Nucleus accumbens (tissue), 56 donors: Measurements from ENCODE around the gene KMT5C.

Experiments used
- DNase-seq, 56 donors: peaks; one replicate each; lab custom pipeline; 2025; lab: John Stamatoyannopoulos, UW

Gene KMT5C

GRCh38 chr19:55362990-55363716 is 23.5 kb downstream of the KMT5C start, which contains the start of gene GARIN5B:
TSS of gene GARIN5B (minus strand) at chr19:55363260. CDS start at chr19:55363066, 194 bp downstream.
- DNase-seq, result no peak

- no peak for DNase-seq
These were observed 25.6 kb downstream of the KMT5C start for GRCh38 chr19:55365245-55365644.

GRCh38 chr19:55365964-55366363 is 26.3 kb downstream of the KMT5C start:
- DNase-seq, result peak in 6 of 56 donors; percentile 2 to 26 (median 10)

GRCh38 chr19:55366790-55367189 is 27.1 kb downstream of the KMT5C start:
- no peak for DNase-seq

GRCh38 chr19:55368106-55368505 is 28.4 kb downstream of the KMT5C start:
- no peak for DNase-seq

GRCh38 chr19:55368701-55369563 is 29.3 kb downstream of the KMT5C start:
- DNase-seq, result peak in 1 of 56 donors; percentile 7

- DNase-seq, result no peak
These were observed 30.1 kb downstream of the KMT5C start for GRCh38 chr19:55369653-55370304.

GRCh38 chr19:55370305-55370988 is 30.8 kb downstream of the KMT5C start, which contains the start of gene IL11:
TSS of gene IL11 (minus strand) at chr19:55370463. CDS start at chr19:55370310, 153 bp downstream.
- no peak for DNase-seq

GRCh38 chr19:55372316-55373081 is 32.8 kb downstream of the KMT5C start:
- no peak for DNase-seq

GRCh38 chr19:55373306-55373992 is 33.8 kb downstream of the KMT5C start:
- DNase-seq, result no peak

GRCh38 chr19:55373993-55374757 is 34.5 kb downstream of the KMT5C start:
- no peak for DNase-seq

GRCh38 chr19:55376241-55376933 is 36.7 kb downstream of the KMT5C start, which contains the start of gene TMEM190:
TSS of gene TMEM190 (plus strand) at chr19:55376826. CDS start at chr19:55376854, 28 bp downstream.
- DNase-seq, result no peak

GRCh38 chr19:55377356-55378131 is 37.9 kb downstream of the KMT5C start:
- no peak for DNase-seq

GRCh38 chr19:55379174-55379573 is 39.5 kb downstream of the KMT5C start:
- no peak for DNase-seq

- no peak for DNase-seq
These were observed 42.3 kb downstream of the KMT5C start for GRCh38 chr19:55382013-55382412.

- DNase-seq, result no peak
These were observed 42.9 kb downstream of the KMT5C start for GRCh38 chr19:55382522-55383054.
